Tibial artery (tissue), 4 donors: Measurements from ENCODE around the gene PRKAR2B.
"Not testable (repeated sequence)": the region's sequence is repeated elsewhere in the genome, so short reads cannot be mapped to it uniquely, and the experiment has no call there.

Experiments used
- DNase-seq, 2 donors: peaks; one replicate each; pipeline ENCODE4 v3.0.0-alpha.2; 2019
- H3K27ac ChIP-seq, 2 donors: fragments of 200-600 bp; sonication (generic) in 1 of 2; 1 replicate in 1 of 2; 2 replicates in 1 of 2; pipeline ENCODE4 v1.5.1; 2018 to 2019; ENCODE audit warnings: mild to moderate bottlenecking in 1 of 2
- H3K27me3 ChIP-seq, 2 donors: fragments of 200-600 bp; sonication (generic) in 1 of 2; one replicate each; pipeline versions ENCODE4 v1.5.1 to v1.6.0; 2016 to 2019
- H3K36me3 ChIP-seq, 3 donors: fragments of 200-600 bp; sonication (generic) in 2 of 3; one replicate each; pipeline ENCODE4 v1.5.1; 2016 to 2019; ENCODE audit warnings: mild to moderate bottlenecking in 2 of 3
- H3K4me1 ChIP-seq, 4 donors: fragments of 200-600 bp; sonication (generic) in 2 of 4; 1 replicate in 3 of 4; 2 replicates in 1 of 4; pipeline ENCODE4 v1.5.1; 2016 to 2019
- H3K4me3 ChIP-seq, 2 donors: fragments of 200-600 bp; sonication (generic) in 1 of 2; 1 replicate in 1 of 2; 2 replicates in 1 of 2; pipeline ENCODE4 v1.5.1; 2018 to 2019; ENCODE audit warnings: mild to moderate bottlenecking in 2 of 2
- H3K9me3 ChIP-seq, 3 donors: fragments of 200-600 bp; sonication (generic) in 1 of 3; one replicate each; pipeline ENCODE4 v1.5.1; 2016 to 2019
- CTCF ChIP-seq, 2 experiments: fragments of 200-600 bp in 1 of 2; fragments of 450-650 bp in 1 of 2; IDR thresholded peaks; one replicate each; pipeline ENCODE4 v1.5.1; 2017 to 2019; ENCODE audit warnings: antibody characterized with exemption in 2 of 2, mild to moderate bottlenecking in 1 of 2, moderate library complexity in 1 of 2
- intact Hi-C: fragments of 100-400 bp; cut with DNase I; formaldehyde crosslinking; loops from one replicate; pipeline ENCODE4 v1.15.0; 2023; ENCODE audit warnings: low total_unique reads

PRKAR2B gene

GRCh38 chr7:107049971-107050532, 5.5 kb downstream of the PRKAR2B start:
- DNase-seq: no peak
- intact Hi-C loops: loop anchor here (10.0 kb wide), 1 partner anchor 95 kb away; no protein-coding TSS in a partner anchor
- no peak overlapping the region for H3K27ac ChIP-seq
- H3K36me3 ChIP-seq: no peaks in the 10 kb centered on the region
- peaks cover 0 to 13% (median 13%) of the 10 kb centered on the region in 4 donors for H3K4me1 ChIP-seq
- no peak overlapping the region for H3K4me3 ChIP-seq
- H3K27me3 ChIP-seq: no peaks in the 10 kb centered on the region
- no peak for TF ChIP-seq CTCF (IDR thresholded peaks at IDR 0.05)
- no peaks in the 10 kb centered on the region for H3K9me3 ChIP-seq

- intact Hi-C loops: no loop called here
- H3K4me1 ChIP-seq: no peaks in the 10 kb centered on the region
- no peak for TF ChIP-seq CTCF (IDR thresholded peaks at IDR 0.05)
- no peaks in the 10 kb centered on the region for H3K27me3 ChIP-seq
- DNase-seq: no peak
- H3K27ac ChIP-seq: no peak overlapping the region
- no peaks in the 10 kb centered on the region for H3K36me3 ChIP-seq
- H3K4me3 ChIP-seq: no peak overlapping the region
- H3K9me3 ChIP-seq: no peaks in the 10 kb centered on the region
Measured at GRCh38 chr7:107051376-107051775, 6.9 kb downstream of the PRKAR2B start.

- intact Hi-C loops, H3K27me3 ChIP-seq, DNase-seq, H3K27ac ChIP-seq, H3K9me3 ChIP-seq, H3K4me3 ChIP-seq, H3K4me1 ChIP-seq, H3K36me3 ChIP-seq: not testable (repeated sequence)
Measured at GRCh38 chr7:107054965-107055364, 10.5 kb downstream of the PRKAR2B start.

- H3K27ac ChIP-seq, H3K4me3 ChIP-seq, H3K4me1 ChIP-seq, DNase-seq, intact Hi-C loops, H3K27me3 ChIP-seq, H3K36me3 ChIP-seq, H3K9me3 ChIP-seq: not testable (repeated sequence)
Measured at GRCh38 chr7:107056058-107056457, 11.6 kb downstream of the PRKAR2B start.

GRCh38 chr7:107056728-107057473, 12.4 kb downstream of the PRKAR2B start:
- H3K9me3 ChIP-seq: peaks cover 0 to 4% (median 0%) of the 10 kb centered on the region in 3 donors
- no peak for TF ChIP-seq CTCF (IDR thresholded peaks at IDR 0.05)
- H3K27me3 ChIP-seq: no peaks in the 10 kb centered on the region
- no peak overlapping the region for H3K4me3 ChIP-seq
- H3K27ac ChIP-seq: no peak overlapping the region
- H3K4me1 ChIP-seq: no peaks in the 10 kb centered on the region
- intact Hi-C loops: no loop called here
- H3K36me3 ChIP-seq: no peaks in the 10 kb centered on the region
- DNase-seq: no peak

- H3K4me1 ChIP-seq: no peaks in the 10 kb centered on the region
- intact Hi-C loops: no loop called here
- no peak for DNase-seq
- TF ChIP-seq CTCF (IDR thresholded peaks at IDR 0.05): no peak
- H3K27ac ChIP-seq: no peak overlapping the region
- H3K36me3 ChIP-seq: no peaks in the 10 kb centered on the region
- H3K27me3 ChIP-seq: no peaks in the 10 kb centered on the region
- no peak overlapping the region for H3K4me3 ChIP-seq
- peaks cover 0 to 4% (median 0%) of the 10 kb centered on the region in 3 donors for H3K9me3 ChIP-seq
Measured at GRCh38 chr7:107057474-107057833, 12.9 kb downstream of the PRKAR2B start.
